OCI-LY3 (cell line): Measurements from ENCODE around the gene PURB.

Source experiments
- EZH2phosphoT487 ChIP-seq: fragments of 200-600 bp; shearing (Covaris generic); IDR thresholded peaks from 2 replicates; pipeline ENCODE4 v1.6.1; 2018; ENCODE audit warnings: antibody characterized with exemption, mixed run types, low read depth
- TF ChIP-seq, protein P1 (sequence below): fragments of 200-600, 300-600 bp; sonication (generic); IDR thresholded peaks from 2 replicates; pipeline ENCODE4 v1.5.1; 2014; ENCODE audit warnings: antibody characterized with exemption, low read length, low read depth

DNA sequence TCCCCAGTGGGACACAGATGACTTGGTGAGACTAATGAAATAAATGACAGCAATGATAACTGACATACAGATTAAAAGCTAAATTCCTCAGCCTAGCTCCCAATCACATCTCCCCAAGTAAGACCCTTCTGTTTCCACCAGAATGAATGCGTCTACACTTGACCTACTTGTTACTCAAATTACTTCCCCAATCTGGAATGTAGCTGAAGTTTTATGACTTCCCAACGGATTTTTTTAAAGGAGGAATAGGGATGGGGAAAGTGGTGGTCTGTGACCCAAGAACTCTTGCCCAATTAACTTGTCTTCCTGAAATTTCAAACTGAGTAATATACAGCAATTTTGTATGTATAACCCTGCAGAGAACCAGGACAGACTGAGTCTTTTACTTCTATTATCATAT is 46.6 kb downstream of the PURB start:
- TF ChIP-seq, protein P1, sequence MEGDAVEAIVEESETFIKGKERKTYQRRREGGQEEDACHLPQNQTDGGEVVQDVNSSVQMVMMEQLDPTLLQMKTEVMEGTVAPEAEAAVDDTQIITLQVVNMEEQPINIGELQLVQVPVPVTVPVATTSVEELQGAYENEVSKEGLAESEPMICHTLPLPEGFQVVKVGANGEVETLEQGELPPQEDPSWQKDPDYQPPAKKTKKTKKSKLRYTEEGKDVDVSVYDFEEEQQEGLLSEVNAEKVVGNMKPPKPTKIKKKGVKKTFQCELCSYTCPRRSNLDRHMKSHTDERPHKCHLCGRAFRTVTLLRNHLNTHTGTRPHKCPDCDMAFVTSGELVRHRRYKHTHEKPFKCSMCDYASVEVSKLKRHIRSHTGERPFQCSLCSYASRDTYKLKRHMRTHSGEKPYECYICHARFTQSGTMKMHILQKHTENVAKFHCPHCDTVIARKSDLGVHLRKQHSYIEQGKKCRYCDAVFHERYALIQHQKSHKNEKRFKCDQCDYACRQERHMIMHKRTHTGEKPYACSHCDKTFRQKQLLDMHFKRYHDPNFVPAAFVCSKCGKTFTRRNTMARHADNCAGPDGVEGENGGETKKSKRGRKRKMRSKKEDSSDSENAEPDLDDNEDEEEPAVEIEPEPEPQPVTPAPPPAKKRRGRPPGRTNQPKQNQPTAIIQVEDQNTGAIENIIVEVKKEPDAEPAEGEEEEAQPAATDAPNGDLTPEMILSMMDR: no peak
- TF ChIP-seq EZH2phosphoT487: no peak
